ENCODE data around the gene CABCOCO1.

CABCOCO1 gene

GRCh38 chr10:61765176-61766087, 102.7 kb downstream of the CABCOCO1 start:
- CTCF ChIA-PET = interaction anchor here (0.9 to 1.1 kb wide), 2 partner anchors 12 to 30 kb away, joined by 4 to 5 read pairs; no protein-coding TSS in a partner anchor
- POLR2A ChIA-PET = no interaction called here
- TF ChIP-seq, protein P1, sequence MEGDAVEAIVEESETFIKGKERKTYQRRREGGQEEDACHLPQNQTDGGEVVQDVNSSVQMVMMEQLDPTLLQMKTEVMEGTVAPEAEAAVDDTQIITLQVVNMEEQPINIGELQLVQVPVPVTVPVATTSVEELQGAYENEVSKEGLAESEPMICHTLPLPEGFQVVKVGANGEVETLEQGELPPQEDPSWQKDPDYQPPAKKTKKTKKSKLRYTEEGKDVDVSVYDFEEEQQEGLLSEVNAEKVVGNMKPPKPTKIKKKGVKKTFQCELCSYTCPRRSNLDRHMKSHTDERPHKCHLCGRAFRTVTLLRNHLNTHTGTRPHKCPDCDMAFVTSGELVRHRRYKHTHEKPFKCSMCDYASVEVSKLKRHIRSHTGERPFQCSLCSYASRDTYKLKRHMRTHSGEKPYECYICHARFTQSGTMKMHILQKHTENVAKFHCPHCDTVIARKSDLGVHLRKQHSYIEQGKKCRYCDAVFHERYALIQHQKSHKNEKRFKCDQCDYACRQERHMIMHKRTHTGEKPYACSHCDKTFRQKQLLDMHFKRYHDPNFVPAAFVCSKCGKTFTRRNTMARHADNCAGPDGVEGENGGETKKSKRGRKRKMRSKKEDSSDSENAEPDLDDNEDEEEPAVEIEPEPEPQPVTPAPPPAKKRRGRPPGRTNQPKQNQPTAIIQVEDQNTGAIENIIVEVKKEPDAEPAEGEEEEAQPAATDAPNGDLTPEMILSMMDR (IDR thresholded peaks at IDR 0.05; ENCODE audit: insufficient read depth, low read length, missing control alignments) = no peak
- no peak overlapping the region for H3K4me3 ChIP-seq (ENCODE audit: low read depth, low read length)
- no peak for DNase-seq (ENCODE audit: low read depth, low spot score)

DNA sequence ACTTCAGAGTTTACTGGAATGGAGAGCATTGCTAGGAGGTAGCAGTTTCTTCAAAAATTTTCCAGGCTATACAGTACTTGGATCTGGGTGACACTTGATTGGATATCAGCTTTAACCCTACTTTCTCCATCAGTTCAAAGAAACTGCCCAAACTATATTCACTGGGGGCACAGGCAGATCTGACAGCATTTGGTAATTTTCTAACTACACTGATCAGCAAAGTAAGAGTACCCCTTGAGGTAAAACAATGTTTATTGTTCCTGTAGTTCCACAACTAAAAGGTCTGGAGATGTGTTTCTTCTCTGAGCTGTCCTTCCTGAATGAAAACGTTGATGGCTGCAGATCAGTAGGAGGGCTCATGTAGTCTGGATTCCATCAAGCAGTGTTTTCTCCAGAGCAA, 104.2 kb downstream of the CABCOCO1 start:
- no peak for DNase-seq (ENCODE audit: low read depth, low spot score)
- TF ChIP-seq, protein P1 (IDR thresholded peaks at IDR 0.05; ENCODE audit: insufficient read depth, low read length, missing control alignments) = no peak
- H3K4me3 ChIP-seq (ENCODE audit: low read depth, low read length) = no peak overlapping the region
- ChIA-PET POLR2A (no interaction called here), CTCF (interaction anchor here (0.8 to 1.1 kb wide), 2 partner anchors 11 to 16 kb away, joined by 3 to 4 read pairs; no protein-coding TSS in a partner anchor)

DNA sequence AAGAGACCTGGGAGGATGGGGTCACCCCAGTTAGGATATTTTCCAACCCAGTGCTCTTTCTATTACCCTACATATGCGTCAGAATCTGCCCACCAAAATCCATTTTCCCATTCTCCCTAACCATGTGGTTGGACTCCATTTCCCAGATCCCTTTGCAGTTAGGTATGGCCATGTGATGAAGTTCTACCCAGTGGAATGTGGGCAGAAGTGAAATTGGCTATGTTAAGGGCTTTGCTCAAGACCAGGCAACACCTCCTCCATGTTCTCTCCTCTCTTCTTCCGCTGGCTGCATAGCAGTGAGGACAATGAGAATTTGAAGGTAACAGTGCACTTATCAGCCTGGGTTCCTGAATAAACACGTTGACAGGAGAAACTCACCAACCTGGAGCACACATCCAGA, 111.3 kb downstream of the CABCOCO1 start:
- TF ChIP-seq, protein P1 (IDR thresholded peaks at IDR 0.05; ENCODE audit: insufficient read depth, low read length, missing control alignments) = no peak
- ChIA-PET POLR2A (no interaction called here), CTCF (no interaction called here)

DNA sequence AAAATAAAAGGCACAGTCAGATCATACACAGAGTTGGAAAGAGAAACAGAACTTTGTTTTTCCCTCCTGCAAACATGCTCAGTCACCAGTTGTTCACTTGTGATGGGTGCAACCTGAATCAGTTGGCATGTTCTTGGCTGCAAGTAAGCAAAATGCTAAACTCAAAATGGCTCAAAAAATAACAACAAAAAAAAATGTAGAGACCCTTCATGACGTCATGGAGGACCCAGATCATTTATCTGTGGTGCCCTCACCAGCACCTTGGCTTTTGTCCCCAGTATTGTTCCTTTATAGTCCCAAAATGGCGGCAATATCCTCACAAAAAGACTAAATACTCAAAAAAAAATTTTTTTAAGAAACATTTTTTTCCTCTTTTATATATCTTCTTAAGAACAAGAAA, 112.4 kb downstream of the CABCOCO1 start:
- POLR2A ChIA-PET = no interaction called here

More for the DNA sequence above, 111.3 kb downstream of the CABCOCO1 start:
- no peak for DNase-seq (ENCODE audit: low read depth, low spot score)
- H3K4me3 ChIP-seq (ENCODE audit: low read depth, low read length) = no peak overlapping the region

DNA sequence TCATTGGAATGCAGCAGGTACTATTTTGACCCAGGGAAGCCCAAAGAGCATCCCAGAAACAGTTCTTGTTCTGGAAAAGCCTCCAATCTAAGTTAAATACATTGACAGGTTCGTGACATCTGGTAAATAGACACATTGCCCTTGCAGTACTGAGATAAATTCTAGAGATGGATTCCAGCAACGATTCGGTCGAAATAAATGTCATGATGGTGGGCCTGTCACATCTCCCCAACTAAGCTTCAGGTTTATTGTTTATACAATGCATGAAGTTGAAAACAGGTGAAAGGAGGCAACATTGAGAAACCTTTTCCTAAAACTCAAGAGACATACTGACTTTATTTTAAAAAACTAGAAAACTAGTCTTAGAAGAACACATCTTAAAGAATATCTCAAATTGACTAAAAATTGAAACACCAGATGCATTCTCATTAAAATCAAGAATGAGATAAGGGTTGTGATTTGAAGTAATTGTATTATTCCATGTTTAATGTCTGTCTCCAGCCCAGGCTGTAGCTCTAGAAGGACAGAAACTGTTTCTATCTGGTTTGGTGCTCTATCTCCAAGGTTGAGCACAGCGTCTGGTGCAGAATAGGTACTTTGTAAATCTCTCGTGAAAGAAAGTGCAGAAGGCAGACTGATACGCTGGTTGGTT, 114.0 kb downstream of the CABCOCO1 start:
- ChIA-PET CTCF (no interaction called here), POLR2A (no interaction called here)
- no peak for DNase-seq (ENCODE audit: low read depth, low spot score)
- no peak overlapping the region for H3K4me3 ChIP-seq (ENCODE audit: low read depth, low read length)
- TF ChIP-seq, protein P1 (IDR thresholded peaks at IDR 0.05; ENCODE audit: insufficient read depth, low read length, missing control alignments) = no peak

More for the DNA sequence above, 112.4 kb downstream of the CABCOCO1 start:
- CTCF ChIA-PET = no interaction called here
- TF ChIP-seq, protein P1 (IDR thresholded peaks at IDR 0.05; ENCODE audit: insufficient read depth, low read length, missing control alignments) = no peak
- no peak overlapping the region for H3K4me3 ChIP-seq (ENCODE audit: low read depth, low read length)
- no peak for DNase-seq (ENCODE audit: low read depth, low spot score)

GRCh38 chr10:61778137-61778536, 115.4 kb downstream of the CABCOCO1 start:
- ChIA-PET CTCF (interaction anchor here (1.5 kb wide), 1 partner anchor 11 kb away, joined by 3 read pairs; no protein-coding TSS in a partner anchor), POLR2A (no interaction called here)
- DNase-seq (ENCODE audit: low read depth, low spot score) = no peak

More at GRCh38 chr10:61778137-61778536, 115.4 kb downstream of the CABCOCO1 start:
- TF ChIP-seq, protein P1 (IDR thresholded peaks at IDR 0.05; ENCODE audit: insufficient read depth, low read length, missing control alignments) = no peak
- H3K4me3 ChIP-seq (ENCODE audit: low read depth, low read length) = no peak overlapping the region
